AG08396 (cell line): ENCODE data around the gene BDKRB2.

Experiments used
- DNase-seq: peaks from one replicate; pipeline ENCODE4 v3.0.0; 2012; ENCODE audit warnings: low spot score, mixed read lengths

BDKRB2 gene

GRCh38 chr14:96204151-96205058, at the start of gene BDKRB2:
TSS of gene BDKRB2 (plus strand) at chr14:96204839. CDS start at chr14:96237108, 32,269 bp downstream.
- peak; percentile 91 for DNase-seq

DNA sequence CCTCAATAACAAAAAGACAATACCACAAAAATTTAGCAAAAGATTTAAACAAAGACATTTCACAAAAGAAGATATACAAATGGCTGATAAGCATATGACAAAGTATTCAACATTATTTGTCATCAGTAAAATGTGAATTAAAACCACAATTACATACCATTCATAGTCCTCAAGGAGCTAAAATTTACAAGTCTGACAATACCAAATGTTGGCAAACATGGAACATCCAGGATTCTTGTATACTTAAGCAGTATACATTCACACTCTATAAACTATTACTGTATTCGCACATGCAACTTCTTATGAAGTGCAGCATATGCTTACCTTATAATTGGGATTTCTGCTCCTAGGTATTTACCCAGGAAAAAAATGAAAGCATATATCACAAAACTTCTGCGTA, 49.7 kb upstream of the BDKRB2 start:
- no peak for DNase-seq

GRCh38 chr14:96156804-96157760, 47.6 kb upstream of the BDKRB2 start:
- DNase-seq = no peak

GRCh38 chr14:96158735-96159134, 45.9 kb upstream of the BDKRB2 start:
- no peak for DNase-seq

GRCh38 chr14:96160076-96160912, 44.3 kb upstream of the BDKRB2 start:
- DNase-seq = no peak

- DNase-seq = no peak
These were observed 43.7 kb upstream of the BDKRB2 start for GRCh38 chr14:96160913-96161310.

GRCh38 chr14:96161636-96162035, 43.0 kb upstream of the BDKRB2 start:
- DNase-seq = no peak

DNA sequence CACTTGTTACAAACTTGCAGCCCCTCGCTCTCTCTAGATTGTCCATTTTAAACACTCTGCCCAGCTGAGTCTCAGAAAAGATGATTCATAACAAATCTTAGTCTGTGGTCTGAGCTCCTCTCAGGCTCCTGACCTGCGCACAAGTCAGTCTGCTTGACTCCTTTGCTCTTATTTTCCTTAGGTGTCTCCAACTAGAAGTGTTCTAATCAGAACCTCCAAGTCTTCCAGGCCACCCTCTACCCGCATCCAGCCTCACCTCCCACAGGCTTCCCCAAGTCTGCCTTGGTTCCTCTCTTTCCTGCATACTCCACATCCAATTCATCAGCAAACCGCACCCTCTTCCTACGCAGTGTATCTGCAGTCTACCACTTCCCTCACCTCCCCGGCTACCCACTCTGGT, 42.4 kb upstream of the BDKRB2 start:
- no peak for DNase-seq

DNA sequence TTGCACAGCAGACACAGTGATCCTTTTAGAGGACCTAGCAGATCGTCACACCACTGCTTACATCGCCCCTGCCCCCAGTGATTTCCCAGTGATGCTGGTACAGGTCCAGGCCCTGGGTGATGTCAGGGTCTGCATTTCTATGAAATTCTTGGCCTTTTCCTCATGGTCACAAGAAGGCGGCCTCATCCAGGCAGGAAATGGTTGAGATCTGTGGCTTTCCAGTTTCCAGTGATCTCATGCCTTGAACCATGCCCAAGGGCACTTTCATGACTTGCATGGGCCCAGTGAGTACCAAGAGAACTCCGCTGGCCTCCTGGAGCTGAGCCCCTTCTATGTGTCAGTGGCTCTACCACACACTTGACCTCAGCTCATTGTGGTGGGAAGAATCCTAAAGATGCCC, 41.9 kb upstream of the BDKRB2 start:
- no peak for DNase-seq

DNA sequence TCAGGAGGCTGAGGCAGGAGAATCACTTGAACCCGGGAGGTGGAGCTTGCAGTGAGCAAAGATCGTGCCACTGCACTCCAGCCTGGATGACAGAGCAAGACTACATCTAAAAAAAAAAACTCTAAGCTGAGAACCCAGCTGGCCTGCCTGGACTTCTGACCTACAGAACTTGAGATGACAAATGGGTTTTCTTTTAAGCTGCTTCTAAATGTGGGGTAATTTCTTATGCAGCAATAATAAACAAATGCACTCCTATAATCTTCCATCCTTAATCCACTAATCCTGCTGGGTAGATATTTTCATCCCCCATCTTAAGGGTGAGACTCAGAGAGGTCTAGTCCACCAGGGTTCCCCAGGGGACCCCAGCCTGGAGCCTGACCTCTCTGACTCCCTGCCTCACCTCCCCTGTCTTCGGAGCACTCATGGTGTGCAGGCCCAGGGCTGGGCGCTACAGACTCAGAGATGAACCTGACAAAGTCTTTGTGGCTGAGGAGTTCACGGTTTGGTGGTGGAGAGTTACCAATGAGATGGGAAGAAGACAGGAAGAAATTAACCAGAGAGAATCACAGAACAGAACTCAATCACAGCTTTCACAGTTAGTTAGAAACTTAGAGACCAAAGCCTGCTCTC, 39.7 kb upstream of the BDKRB2 start:
- no peak for DNase-seq

DNA sequence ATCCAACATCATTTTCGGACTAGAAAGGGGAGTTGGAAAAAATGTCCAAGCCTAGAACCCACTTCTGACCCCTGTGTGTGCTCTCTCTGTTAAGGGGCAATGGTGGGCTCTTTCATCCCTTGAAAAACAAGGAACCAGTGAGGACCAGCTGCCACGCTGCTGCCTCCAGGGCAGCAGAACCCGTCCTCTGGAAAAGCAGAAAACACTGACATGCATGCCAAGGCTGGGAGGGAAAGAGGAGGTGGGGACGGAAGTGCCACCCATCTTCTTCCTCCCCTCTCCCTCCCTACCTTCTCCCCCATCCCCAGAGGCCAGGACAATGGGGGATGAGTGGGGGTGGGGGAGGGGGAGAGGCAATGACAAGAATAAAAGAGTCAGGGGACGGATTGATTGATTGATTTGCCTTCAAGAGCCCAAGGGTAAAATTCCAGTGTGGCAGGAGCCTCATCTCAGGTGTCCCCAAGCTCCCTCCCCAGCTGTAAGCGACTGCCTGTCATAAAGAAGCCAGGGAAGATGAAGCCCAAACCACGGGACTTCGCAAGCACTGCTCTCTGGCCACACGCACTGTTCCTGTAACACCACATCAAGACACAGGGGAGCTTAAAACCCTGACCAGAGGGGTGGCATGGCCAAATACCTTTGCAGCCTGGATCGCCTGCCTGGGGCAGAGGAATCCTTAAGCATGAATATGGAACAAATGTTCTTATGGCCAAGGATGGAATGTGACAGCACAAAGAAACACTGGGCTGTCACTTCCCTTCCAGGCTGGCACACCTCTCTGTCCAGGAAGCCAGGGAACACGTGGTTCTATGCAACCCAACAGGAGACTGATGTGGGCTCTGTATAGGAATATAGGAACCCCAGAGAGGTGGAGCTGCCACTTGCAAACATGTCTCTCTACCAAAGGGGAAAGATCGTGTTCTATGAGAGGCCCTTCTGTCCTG, 38.9 kb upstream of the BDKRB2 start:
- DNase-seq = no peak

GRCh38 chr14:96166461-96167223, 38.0 kb upstream of the BDKRB2 start:
- no peak for DNase-seq

DNA sequence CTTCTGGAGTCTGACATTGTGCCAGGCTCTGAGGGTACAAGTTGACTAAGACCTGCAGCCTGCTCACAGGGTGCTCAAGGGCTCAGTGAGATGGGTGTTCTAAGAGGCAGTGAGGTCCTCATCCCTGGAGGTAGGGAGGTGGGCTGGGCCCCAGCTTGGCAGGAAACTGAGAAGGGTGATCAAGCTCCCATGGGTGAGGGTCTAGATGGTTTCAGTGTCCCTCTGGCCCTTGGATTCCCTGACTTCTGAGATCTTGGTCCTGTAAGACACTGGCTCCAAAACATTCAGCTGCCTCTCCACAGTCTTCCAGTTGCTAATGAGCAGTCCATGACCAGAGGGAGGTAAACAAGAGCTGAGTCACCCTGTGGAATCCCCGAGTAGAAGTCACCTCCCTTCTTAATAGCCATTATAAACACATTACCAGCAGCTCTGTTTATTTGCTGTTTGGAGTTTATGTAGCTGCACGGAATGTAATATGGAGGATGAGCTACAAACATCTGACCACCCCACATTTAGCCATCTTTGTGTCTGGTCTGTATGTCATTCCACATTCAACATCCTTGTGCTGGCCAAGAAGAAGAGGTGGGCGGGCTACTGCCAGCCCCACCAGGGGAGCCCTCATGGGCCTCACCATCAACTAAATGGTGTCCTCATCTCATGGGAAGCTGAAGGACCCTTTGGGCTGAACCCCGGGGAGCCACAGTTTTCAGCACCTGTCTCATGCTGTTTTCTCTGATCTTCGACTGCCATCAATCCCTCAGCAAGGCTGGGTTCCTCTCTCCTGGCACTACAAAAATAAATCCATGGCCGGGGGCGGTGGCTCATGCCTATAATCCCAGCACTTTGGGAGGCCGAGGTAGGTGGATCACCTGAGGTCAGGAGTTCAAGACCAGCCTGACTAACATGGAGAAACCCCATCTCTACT, 37.2 kb upstream of the BDKRB2 start:
- DNase-seq = peak; percentile 85

- DNase-seq = no peak
These were observed 36.1 kb upstream of the BDKRB2 start for GRCh38 chr14:96168581-96168980.

DNA sequence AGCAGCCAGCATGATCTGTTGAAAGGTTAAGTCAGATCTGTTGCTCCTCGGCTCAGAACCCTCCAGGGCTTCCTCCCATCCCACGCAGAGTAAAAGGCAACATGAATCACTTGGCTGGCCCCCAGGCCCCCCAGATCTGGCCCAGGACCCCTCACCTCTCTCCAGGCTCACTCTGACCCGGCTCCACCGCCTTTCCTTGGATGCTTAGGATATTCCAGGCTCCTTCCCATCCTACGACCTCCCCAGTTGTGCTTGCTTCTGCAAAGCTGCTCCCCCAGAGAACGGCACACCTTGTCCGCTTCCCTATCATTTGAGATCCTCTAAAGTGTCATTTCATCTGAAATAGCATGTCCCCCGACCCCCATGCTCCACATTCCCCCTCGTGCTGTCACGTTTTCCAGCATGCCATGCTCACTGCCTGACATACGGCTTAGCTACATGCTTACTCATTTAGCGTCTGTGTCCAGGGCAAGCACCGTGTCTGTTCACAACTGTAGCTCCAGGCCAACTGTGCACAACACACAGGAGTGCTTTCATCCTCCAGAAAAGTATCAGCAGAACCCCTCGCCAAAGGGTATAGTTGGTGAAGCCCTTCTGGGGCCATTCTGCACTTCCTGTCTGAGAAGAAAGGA, 33.6 kb upstream of the BDKRB2 start:
- DNase-seq = no peak

DNA sequence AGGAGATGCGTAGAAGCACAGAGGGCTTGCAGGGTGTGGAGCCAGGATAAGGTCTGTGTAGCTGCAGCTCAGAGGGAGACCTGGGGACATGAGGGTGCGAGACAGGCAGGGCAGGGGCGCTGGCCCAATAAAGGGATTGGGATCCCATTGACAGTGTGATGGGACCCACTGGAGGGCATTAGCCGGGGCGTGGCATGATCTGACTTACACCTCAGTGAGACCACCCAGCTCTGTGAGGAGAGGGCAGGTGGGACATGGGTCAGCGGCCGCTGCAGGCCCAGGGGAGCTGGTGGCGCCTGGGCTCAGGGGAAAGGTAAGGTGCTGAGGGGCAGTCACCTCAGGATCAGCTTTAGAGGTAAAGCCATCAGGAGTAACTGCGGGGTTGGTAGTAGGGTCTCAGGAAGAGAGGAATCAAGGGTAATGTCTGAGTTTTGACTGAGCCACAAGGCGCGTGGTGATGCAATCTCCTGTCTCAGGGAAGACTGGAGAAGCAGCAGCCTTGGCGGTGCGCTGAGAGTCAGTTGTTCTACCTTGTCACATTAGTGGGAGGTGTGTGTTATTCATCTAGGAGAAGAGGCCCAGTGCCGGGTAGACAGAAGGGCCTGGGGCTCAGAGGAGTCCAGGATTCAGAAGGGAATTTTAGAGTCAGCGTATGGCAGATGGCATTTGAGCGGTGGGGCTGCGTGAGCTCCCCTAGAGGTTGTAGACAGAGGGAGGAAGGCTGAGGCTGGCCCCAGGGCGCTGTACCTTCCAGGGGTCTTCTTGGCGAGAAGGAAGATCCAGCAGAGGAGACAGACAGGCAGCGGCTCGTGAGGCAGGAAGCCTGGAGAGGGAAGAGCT, 30.8 kb upstream of the BDKRB2 start:
- no peak for DNase-seq

DNA sequence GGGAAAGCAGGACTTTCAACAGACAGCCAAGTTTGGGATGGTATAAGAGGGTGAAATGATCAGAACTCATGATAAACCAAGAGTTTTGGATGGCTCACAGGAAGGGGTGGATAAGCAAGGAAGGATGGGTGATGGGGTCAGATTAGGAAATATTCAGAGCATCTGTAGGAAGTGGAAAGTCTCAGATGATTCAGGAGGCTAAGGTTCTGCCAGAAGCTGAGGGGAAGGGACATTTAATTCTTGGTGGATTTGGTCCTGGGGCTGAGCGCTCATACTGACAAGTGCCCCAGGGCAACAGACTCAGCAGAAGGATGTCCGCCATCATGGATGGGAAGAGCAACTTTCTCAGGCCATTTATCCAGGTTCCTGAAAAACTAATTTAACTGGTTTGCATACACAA, 28.4 kb upstream of the BDKRB2 start:
- DNase-seq = peak; percentile 56
